D721Med (cell line): ENCODE results near the gene TGFB3.

Experiments
- DNase-seq: peaks from one replicate; pipeline ENCODE4 v3.0.0; 2011; ENCODE audit warnings: low spot score; ENCODE audit not compliant: insufficient read length
- FAIRE-seq: peaks from 2 replicates; lab custom pipeline; 2011; peaks lifted over from hg19 to GRCh38; lab: Jason Lieb, UNC
- CTCF ChIP-seq: IDR thresholded peaks from 2 replicates; pipeline ENCODE4 v1.5.1; 2012; ENCODE audit warnings: mild to moderate bottlenecking, control low read depth; ENCODE audit not compliant: insufficient read depth; ENCODE audit errors: missing control alignments

The TGFB3 gene

GRCh38 chr14:75981426-75982265, at the start of gene TGFB3:
TGFB3 (minus strand) TSS chr14:75981995; CDS start chr14:75980893, 1,102 bp downstream.
- TF ChIP-seq CTCF, result no peak
- FAIRE-seq (no peak), DNase-seq (no peak)

DNA sequence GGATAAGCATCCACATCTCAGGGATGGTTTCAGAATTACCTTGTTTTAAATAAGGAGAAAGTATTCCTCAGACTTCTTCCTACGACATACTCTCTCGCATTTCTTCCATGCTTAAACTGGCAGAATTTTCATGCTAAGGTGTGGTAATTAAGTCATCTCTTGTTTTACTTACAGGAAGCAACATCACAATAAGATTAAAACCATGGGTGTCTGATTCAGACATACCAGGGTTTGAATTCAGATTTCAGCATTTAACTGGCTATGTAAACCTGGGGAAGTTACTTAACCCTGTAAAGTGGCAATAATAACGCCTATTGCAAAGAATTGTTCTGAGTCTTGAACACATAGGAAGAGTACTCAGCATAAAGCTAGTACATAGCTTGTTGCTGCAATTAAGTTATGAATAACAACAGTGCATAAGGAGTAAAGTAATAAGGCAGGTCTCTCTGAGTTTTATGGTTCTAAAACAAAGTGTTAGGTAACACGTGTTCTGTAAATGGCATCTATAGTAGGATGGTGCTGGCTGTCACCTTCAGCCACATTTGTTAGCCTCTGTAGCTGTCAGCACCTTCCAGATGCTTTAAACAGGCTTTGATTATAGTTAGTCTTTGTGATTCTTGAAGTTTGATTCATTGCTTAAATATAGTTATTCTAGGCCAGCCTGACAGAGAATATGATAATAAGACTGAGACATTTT, 42.6 kb upstream of the TGFB3 start:
- no peak for TF ChIP-seq CTCF
- DNase-seq (no peak), FAIRE-seq (no peak)

DNA sequence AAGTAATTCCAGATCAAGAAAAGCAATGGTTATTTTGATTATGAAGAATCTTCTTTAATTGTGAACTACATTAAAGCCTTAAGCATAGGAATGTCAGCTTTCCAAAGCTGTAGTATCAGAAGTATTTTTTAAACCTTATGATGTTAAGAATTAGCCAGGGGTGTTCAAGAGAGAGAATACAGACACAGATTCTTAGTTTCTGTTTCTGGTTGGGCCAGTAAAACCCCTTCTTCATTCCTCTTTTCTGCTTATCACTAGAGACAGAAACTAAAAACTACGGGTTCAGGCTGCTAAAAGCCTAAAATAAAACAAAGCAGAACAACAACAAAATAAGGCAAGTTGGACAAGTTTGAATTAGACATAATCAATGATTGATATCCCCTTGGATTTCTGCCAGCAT, 42.0 kb upstream of the TGFB3 start:
- TF ChIP-seq CTCF, result no peak
- DNase-seq, result no peak
- FAIRE-seq, result no peak

DNA sequence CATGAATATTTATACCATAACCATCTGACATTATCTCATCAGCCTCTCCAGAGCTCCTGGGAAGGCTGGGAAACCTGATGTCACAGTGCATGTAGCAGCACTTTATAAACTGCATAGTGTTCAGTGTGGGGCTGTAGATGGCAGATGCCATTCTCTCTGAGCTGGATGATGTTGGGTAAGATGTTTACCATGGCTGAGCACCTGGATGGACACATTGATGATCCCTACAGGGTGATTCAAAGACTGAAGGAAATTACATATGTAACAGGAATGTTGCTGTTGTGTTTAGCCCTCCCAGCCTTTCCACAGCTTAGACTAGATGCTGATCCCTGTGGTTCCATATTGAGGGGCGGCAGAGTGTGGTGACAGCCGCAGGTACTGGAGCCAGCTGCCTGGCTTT, 41.2 kb upstream of the TGFB3 start:
- DNase-seq (no peak), FAIRE-seq (no peak)

GRCh38 chr14:76019676-76020075, 37.9 kb upstream of the TGFB3 start:
- no peak for TF ChIP-seq CTCF
- DNase-seq (no peak), FAIRE-seq (no peak)

More for the DNA sequence above, 41.2 kb upstream of the TGFB3 start:
- TF ChIP-seq CTCF, result no peak

DNA sequence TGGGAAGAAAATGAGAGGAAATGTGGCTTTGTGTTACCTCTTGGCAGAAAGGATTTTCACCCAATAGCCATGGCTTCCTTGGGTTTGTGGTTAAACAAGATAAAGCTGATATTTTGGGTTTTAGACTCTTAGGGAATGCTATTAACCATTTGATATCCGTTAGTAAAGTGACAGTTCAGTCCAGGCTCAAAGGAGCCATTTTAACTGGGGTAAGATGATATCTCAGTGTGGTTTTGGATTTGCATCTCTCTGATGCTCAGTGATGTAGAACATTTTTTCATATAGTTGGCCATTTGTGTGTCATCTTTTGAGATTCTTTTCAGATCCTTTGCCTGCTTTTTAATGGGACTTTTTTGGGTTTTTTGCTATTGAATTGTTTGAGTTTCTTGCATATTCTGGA, 33.9 kb upstream of the TGFB3 start:
- no peak for DNase-seq
- no peak for TF ChIP-seq CTCF
- no peak for FAIRE-seq
